GM18951 (cell line): ENCODE measurements around the gene DACH1.

Experiments
- POLR2A ChIP-seq: IDR thresholded peaks from 4 replicates; pipeline ENCODE4 v1.6.1; 2011; ENCODE audit warnings: mild to moderate bottlenecking; ENCODE audit not compliant: insufficient read length, insufficient read depth; ENCODE audit errors: extremely low read depth
- in situ Hi-C: fragments of 300-500 bp; cut with MboI; formaldehyde crosslinking; loops from one replicate; pipeline ENCODE4 v1.12.0; 2022; ENCODE audit warnings: low sequenced_read_pairs, mixed read lengths, inconsistent platforms; ENCODE audit not compliant: unreplicated experiment

The DACH1 gene

DNA sequence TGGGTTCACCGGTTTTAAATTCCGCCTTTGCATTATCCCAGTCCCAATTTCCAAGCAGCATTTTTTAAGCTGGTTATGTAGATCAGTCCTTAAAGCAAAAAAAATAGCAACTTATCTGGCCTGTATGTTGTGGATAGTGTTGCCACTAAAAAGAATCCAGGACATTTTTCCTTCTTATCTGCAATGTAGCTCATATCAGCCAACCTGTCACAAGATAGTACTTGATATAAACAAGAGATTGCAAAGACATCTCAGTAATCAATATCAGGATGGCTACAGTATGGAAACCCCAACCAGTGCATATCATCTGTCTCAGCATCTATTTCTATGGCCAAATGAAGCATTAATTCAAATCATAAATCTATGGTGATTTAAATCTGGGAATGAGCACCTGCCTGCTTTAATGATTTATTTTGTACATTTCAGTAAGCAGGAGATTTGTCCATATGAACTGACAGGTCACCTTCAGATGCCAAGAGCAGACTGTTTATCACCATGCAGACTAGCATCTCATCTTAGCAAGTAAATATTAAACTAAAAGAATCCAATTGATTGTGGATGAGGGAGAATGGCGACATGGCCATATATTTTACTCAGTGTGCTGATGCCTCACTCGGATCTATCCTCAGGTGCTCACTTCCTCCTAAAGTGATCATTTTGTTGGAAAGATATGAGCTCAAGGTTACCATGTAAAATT is 240.4 kb downstream of the DACH1 start:
- no peak for TF ChIP-seq POLR2A
- in situ Hi-C loops: no loop called here

DNA sequence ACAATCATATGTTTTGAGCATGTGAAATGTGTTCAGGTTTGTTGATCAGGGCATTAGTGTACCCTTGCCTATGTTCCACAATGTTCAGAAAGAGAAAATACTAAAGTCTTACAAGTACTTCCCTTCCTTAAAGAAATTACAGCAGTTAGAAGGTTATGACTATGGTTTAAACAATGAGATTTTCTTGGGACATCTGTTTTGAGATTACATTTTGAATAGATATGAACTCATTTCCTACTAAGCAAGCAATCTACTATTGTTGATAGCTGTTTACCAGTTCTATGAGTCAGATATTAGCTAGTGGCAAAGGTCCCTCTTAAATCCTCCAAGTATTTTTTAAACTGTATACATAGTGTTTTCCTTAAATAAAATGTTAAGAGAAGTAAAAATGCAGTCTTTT is 241.3 kb downstream of the DACH1 start:
- no peak for TF ChIP-seq POLR2A
- in situ Hi-C loops: no loop called here

DNA sequence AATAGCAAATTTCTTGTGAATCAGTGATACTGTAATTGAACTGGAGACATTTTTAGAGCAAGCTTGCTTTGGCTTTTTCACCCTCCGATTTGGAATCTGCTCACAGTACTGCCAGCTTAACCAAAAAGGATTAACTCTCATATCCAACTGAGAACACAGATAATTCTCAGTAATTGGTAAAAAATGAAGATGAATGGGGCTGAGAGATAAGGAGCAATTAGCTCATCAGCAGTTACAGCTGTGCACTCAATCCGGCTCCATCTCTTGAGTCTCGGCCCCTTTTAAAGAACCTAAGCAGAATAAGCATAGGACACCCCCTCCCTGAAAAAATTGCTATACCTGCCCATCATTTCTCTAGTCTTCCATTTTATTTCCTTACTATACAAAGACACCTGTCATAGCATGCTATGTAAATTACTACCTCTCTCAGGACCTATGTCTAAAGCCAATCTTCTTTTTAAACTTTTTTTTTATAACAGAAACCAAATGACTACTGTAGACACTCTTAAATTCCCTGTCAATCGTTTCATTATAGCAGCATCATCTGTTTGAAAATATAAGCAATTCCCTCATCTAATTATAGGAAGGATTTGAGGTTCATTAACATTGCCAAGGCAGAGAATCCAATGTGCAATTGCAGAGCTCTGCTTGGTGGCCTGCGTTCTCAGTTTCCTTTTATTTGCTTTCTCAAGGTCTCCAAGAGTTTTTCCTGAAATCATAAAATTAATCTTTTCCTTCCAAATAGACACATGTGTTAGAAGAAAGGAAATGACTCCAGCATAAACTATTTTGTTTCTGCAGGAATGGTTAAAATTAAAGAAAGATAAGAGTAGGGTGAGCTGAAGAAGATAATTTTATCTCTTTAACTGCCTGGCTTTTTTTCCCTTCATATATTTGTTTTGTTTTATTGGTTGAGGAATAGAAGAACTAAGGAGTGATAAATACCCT is 242.1 kb downstream of the DACH1 start:
- TF ChIP-seq POLR2A: no peak
- in situ Hi-C loops: no loop called here

DNA sequence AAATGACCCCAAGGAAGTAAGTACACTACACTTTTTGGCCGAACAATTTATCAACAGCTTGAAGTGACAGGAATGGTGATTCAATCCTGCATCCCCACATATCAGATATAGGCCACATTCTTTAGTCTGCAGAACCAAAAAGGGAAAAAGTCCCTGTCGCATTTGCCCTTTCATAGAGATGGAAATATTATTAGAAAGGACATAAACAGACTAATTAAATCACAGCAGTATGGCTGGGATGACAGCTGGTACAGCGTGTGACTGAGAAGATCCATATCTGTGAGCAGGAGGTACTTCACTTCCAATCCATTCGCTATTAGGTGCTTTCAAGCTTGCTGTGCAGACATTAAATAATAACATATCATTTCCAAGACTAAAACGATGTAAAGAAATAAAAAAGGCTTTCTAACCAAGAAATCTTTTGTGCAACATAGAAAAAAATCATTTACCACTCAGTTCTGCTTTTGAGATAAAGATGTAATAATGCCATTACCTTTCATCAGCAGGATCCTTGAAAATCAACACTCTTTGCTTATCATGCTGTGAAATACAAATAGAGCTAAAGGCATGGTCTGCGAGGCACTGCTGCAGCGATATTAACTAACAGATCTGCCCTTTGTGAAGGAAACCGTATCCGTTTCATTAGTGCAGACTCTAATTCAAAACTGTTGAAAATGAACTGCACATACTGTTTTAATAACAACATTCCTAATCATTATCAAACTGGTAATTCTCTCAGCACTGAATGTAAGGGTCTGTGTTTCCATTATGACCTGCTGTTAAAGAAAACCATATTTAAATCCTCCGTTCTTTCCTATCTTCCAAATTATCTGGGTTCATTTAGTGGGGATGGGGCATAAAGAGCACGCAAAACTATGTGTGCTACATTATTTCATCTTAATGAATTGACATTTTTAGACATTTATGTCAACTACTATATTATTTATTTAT is 245.6 kb downstream of the DACH1 start:
- no peak for TF ChIP-seq POLR2A
- in situ Hi-C loops: no loop called here

- no peak for TF ChIP-seq POLR2A
- in situ Hi-C loops: no loop called here
These were observed 247.9 kb downstream of the DACH1 start for GRCh38 chr13:71619096-71619495.

DNA sequence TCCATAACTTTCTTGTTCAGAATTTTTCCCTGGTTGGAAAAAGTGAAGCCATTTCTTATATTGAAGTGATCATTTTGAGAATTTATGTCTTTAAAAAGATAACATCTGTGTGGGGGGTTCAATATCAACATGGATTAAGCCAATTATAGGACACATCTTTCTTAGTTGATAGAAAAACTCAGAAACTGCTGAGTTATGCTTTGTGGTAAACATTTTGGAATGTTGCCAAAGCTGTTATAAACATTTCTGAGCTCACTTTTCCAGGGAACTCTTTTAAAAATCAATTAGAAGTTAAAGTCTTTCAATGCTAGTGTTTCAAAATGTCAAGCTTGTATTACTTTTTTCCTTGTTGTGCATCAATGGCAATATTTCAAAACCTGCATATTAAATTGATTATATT is 248.8 kb downstream of the DACH1 start:
- no peak for TF ChIP-seq POLR2A
- in situ Hi-C loops: no loop called here

DNA sequence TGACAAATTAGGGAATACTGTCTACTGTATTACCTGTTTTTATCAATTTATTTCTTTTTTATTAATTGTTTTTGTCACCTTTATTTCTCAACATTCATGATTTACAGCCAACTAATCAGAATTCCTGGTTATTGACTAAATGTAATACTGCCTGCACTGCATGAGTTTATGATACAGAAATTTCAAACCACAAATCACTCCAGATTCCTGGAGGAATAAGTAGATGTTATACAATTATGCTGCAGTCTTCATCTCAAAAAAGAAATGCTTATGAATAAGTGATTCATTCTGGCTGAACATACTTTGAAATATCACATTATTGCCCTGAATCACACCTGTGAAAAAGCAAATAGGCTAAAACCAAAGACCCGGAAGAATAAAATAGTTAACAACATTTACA is 249.7 kb downstream of the DACH1 start:
- TF ChIP-seq POLR2A: no peak
- in situ Hi-C loops: no loop called here

- TF ChIP-seq POLR2A: no peak
- in situ Hi-C loops: no loop called here
These were observed 253.8 kb downstream of the DACH1 start for GRCh38 chr13:71613066-71613745.

DNA sequence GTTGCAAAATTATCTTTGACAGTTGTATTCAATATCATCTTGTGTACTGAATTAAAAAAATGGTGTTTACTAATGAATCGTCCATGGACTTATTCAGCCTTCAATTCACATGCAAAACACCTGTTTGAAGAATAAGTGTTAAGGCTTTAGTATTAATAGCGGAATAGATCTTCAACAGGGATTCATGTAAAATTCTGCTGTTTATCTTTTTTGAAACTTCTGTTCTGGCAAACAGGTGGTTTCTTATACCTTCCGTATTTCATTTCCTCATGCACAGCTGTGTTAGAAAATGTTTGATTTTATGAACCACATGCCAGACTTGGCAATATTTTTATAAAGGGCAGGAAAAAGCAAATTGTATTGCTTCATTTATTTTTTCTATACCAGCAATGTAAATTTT is 255.7 kb downstream of the DACH1 start:
- in situ Hi-C loops: no loop called here
- TF ChIP-seq POLR2A: no peak

DNA sequence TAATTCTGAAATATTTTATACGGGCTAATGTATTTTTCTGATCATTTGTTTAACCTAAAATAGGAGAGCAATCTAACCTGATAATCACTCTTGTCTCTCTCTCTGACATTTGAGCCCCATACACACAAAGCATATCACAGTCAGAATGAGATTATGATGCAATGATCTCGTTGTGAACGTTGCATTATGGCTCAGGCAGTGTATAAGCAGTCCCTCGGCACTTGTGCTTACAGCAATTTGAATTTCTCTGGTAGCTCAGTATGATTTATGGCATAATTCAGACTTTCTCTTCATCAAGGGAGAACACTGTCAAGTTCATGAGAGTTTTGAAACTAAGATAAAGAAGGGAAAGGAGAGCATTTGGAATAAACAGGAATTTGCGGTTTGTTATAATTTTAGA is 256.1 kb downstream of the DACH1 start:
- TF ChIP-seq POLR2A: no peak
- in situ Hi-C loops: no loop called here

GRCh38 chr13:71609271-71609670 is 257.7 kb downstream of the DACH1 start:
- in situ Hi-C loops: no loop called here
- no peak for TF ChIP-seq POLR2A

GRCh38 chr13:71607575-71607974 is 259.4 kb downstream of the DACH1 start:
- no peak for TF ChIP-seq POLR2A

More at GRCh38 chr13:71607575-71607974, 259.4 kb downstream of the DACH1 start:
- in situ Hi-C loops: no loop called here
